MV-4-11 (cell line): ENCODE measurements around the gene CFAP77.
"Not testable (repeated sequence)": the region's sequence is repeated elsewhere in the genome, so short reads cannot be mapped to it uniquely, and the experiment has no call there.

ENCODE experiments used
- DNase-seq: peaks from one replicate; lab custom pipeline; 2025; lab: John Stamatoyannopoulos, UW

CFAP77 gene

GRCh38 chr9:132547976-132548730 is 138.1 kb downstream of the CFAP77 start:
- no peak for DNase-seq

DNA sequence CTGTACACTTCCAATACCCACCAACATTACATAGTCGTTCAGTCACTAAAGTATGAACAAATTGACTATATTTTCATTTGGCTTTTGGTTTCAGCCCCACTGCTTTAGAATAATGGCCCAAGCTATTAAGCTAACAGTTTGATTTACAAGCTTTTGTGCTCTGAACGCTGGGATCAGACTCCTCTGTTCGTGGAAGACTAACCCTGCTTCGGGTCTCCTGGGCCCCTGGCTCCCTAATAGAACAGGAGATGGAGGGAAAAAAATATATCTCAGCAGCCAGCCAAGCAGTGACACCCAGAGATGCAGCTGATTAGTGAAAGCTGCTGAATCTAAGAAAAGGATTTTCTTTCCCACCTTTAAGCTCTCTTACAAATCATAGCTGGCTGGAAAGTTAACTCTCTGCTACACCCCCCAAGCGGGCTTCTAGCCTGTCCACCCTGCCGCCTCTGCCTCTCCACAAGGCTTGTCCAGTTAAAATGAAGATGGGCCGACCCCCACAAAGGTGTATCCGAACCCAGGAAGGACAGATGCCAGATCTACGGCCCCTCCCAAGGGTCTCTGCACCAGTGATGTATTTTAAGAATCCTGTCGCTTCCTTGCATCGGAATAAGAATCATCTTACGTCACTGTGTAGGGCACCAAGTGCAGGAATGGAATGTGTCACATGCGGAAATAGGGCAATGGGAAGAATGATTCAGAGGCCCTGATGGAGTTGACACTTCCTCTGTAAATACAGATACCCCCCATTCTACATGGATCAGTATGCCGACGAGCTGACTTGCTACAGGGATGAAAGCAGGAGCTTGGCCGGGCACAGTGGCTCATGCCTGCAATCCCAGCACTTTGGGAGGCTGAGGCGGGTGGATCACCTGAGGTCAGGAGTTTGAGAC is 139.0 kb downstream of the CFAP77 start:
- no peak for DNase-seq

- no peak for DNase-seq
Observed at GRCh38 chr9:132551556-132551955, 141.5 kb downstream of the CFAP77 start.

DNA sequence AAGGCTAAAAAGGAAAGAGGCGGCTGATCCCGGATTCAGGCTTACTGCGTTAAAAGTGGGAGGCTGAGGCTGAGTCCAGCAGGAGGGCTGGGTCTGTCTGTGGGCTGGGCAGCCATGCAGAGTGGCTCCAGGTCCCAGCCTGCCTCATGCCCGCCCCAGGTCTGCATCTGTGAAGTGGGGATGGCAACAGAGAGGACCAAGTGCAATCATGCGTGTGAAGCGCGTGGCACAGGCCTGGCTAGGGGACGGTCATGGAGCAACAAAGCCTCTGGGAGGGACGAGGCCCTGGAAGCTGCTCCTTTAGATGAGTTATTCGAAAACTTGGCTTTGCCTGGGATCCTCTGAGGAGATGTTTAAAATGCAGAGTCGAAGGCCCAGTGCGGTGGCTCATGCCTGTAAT is 142.0 kb downstream of the CFAP77 start:
- DNase-seq = no peak

GRCh38 chr9:132554755-132555154 is 144.7 kb downstream of the CFAP77 start:
- DNase-seq = no peak

- no peak for DNase-seq
Observed at GRCh38 chr9:132555528-132555927, 145.5 kb downstream of the CFAP77 start.

- DNase-seq = no peak
Observed at GRCh38 chr9:132556235-132556634, 146.2 kb downstream of the CFAP77 start.

- DNase-seq = no peak
Observed at GRCh38 chr9:132556714-132557113, 146.7 kb downstream of the CFAP77 start.

GRCh38 chr9:132557159-132557558 is 147.1 kb downstream of the CFAP77 start:
- no peak for DNase-seq

DNA sequence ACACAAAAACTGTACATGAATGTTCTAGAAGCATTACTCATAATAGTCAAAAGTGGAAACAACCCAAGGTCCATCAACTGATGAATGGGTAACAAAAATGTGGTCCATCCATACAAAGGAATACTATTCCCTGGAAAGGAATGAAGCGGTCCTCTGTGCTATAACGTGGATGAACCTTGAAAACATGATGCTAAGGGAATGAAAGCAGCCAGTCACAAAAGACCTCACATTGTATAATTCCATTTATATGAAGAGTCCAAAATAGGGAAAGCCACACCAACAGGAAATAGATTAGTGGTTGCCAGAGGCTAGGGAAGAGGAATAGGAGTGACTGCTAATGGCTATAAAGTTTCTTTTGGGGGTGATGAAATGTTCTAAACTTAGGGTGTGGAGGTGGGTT is 149.7 kb downstream of the CFAP77 start:
- no peak for DNase-seq

DNA sequence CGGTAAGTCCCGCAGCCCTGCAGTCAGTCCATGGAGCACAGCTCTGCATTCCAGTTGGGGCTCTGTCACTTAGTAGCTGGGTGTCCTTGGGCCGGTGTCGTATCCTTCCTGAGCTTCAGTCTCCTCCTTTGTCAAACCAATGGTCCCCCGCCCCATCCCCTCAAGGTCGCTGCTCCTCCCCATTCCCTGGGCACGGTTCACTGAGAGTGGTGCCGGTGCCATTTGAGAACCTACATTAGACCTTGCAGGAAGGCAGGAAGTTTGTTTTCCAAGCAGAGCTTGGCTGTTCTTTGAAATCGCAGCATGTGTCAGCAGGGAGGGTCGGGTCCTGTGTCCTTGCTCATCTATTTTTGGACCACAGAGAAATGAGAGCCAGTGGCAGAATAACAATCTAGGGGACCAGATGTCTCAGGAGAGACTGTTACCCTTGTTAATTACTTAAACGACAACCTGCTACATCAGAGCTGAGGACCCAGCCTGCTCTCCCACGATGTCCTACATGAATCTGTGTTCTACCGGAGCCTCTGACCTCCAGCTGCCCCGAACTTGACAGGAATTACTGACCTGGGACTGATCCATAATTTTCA is 150.7 kb downstream of the CFAP77 start:
- DNase-seq = no peak

- no peak for DNase-seq
Observed at GRCh38 chr9:132562306-132562573, 152.2 kb downstream of the CFAP77 start.

DNA sequence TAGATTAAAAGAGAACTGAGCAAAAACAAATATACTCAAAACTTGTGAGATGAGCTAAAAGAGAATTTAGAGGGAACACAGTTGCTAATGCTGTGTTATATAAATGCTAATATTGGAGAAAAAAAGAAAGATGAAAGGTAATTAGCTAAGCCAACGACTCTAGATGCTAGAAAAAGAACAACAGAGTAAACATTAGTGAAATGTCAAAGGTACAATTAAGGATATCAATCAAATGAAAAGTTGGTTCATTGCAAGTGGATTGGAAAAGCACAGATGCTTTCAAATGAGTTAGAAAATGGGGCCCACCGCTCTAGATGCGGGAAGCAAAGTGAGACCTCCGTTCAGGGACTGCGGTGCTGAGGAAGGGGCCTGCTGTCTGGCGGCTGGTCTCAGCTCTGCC is 154.5 kb downstream of the CFAP77 start:
- no peak for DNase-seq

GRCh38 chr9:132568787-132569186 is 158.8 kb downstream of the CFAP77 start:
- DNase-seq = not testable (repeated sequence)

DNA sequence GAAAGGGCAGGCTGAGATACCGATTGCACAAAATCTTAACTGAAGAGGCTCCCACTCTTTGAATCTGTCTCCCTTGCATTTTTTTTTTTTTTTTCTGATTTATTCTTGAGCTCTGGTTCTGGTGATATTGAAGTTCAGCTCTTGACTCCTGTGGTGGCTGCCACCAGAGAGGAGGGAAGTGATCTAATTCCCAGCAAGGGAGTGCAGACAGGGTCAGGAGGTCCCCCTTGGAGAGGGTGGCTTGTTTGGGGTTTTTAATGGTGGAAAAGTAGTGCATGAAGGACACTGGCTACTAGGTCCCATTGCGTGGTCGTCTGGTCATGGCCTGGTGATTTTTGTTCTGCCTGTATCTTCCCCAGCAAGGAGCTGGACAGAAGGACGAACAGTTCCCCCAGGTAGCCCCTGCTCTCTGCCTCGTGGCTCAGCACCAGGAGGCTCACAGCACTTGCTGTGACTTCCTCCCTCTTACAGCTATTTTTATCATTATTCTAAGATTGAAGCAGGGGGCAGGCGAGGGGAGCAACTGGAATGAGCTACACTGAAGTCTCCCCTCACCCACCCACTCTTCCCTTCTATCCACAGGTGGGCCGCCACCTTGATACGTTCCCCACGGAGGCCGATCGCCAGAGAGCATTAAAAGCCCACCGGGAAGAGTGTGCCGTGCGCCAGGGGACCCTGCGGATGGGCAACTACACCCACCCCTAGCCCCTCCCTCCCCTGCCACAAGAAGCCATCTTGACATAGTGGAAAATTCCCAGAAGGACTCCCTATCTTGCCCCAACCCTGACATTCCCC is 162.0 kb downstream of the CFAP77 start:
- DNase-seq = no peak

DNA sequence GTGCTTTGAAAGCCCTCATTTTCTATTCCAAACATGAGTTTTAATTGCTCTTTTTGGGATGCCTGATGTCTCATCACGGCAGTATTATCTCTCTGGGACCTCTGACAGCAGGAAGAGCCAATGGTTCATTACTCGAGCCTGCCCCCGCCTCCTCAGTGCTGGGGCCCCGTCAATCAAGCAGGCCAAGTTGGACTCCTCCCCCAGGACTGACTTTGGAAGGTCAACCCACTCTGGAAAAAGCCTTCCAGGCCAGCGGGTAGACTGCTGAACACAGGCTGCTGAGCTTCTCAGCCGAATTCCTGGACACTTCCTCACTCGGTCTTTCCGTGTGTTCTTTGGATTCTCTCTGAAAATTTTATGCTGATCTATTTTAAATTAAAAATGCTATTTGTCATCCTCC is 162.9 kb downstream of the CFAP77 start:
- no peak for DNase-seq

- DNase-seq = peak; percentile 37
Observed at GRCh38 chr9:132575005-132575609, 165.1 kb downstream of the CFAP77 start.

DNA sequence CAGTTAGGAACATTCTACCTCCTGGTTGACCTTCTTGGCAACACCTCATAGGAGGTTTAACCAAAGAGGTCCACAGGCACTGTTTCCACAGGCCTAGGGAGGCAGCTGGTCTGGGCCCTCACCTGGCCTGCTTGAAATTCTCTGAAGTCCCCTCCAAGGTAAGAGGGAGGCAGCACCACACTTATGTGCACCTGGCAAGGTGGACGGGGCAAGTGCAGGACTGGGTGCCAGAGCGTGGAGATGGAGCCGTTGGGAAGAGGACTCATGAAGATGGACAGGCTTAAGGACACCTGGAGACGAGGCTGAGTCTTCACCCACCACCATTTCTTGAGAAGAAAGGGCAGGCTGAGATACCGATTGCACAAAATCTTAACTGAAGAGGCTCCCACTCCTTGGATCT is 165.8 kb downstream of the CFAP77 start:
- DNase-seq = no peak

GRCh38 chr9:132577119-132577518 is 167.1 kb downstream of the CFAP77 start:
- DNase-seq = no peak

DNA sequence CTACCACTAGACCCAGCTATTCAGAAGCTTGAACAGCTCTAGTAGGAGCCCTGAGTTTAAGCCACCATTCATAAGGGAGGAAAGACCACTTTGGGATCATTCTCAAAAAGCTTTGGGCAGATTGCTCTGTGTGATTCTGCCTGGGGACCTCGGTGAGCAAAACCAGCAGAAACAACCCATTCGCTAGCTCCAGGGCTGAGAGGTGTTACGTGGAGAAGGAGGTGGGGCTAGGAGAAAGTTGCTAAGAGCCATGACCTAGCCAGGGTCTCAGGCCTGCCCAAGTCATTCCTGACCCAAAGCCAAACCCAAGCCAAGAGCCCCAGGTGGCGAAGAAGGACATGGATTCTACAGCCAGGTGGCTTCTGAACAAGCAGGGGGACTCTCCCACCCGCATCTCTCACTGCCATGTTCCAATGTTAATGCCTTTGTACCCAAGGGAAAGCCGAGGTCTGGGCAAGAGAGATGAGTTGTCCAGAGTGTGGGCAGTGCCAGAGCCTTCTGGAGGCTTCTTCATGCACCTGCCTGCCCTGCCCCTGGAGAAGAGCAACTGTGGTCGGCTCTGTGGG is 168.4 kb downstream of the CFAP77 start:
- no peak for DNase-seq

- no peak for DNase-seq
Observed at GRCh38 chr9:132579427-132579798, 169.4 kb downstream of the CFAP77 start.
